Stomach (tissue), 9 donors: Measurements from ENCODE around the gene MGAT4B. TPM values are rescaled to one million over a fixed set of nuclear protein-coding genes. Genes with fewer than 3 reads are reported as not detected.

Experiments used
- DNase-seq, 2 donors: peaks; one replicate each; pipeline versions ENCODE4 v3.0.0 to v3.0.0-alpha.2; 2013 to 2019
- H3K27ac ChIP-seq, 5 donors: fragments of 200-600 bp in 4 of 5; sonication (generic) in 4 of 5; one replicate each; pipeline ENCODE4 v1.5.1; 2013 to 2019; ENCODE audit warnings: mild to moderate bottlenecking in 1 of 5, moderate library complexity in 1 of 5
- H3K27me3 ChIP-seq, 3 donors: fragments of 200-600 bp; sonication (generic); one replicate each; pipeline ENCODE4 v1.5.1; 2017 to 2019; ENCODE audit warnings: mixed run types in 1 of 3
- H3K36me3 ChIP-seq, 4 donors: fragments of 200-600 bp; sonication (generic); 1 replicate in 3 of 4; 2 replicates in 1 of 4; pipeline ENCODE4 v1.5.1; 2016 to 2019
- H3K4me1 ChIP-seq, 4 donors: fragments of 200-600 bp; sonication (generic); one replicate each; pipeline ENCODE4 v1.5.1; 2016 to 2019
- H3K4me3 ChIP-seq, 4 donors: fragments of 200-600 bp; sonication (generic) in 3 of 4; one replicate each; pipeline ENCODE4 v1.5.1; 2016 to 2019; ENCODE audit warnings: mild to moderate bottlenecking in 1 of 4
- H3K9me3 ChIP-seq, 4 donors: fragments of 200-600 bp; sonication (generic); one replicate each; pipeline ENCODE4 v1.5.1; 2016 to 2019
- EP300 ChIP-seq: sonication (generic); formaldehyde crosslinking; IDR thresholded peaks from one replicate; pipeline ENCODE4 v1.6.1; 2017; ENCODE audit warnings: antibody characterized with exemption
- POLR2A ChIP-seq, 4 donors: fragments of 450-650 bp; IDR thresholded peaks; one replicate each; pipeline ENCODE4 v1.6.1; 2016; ENCODE audit warnings: antibody characterized with exemption in 4 of 4, control low read depth in 2 of 4, mild to moderate bottlenecking in 1 of 4, moderate library complexity in 1 of 4
- POLR2AphosphoS5 ChIP-seq, 3 donors: sonication (generic); formaldehyde crosslinking; IDR thresholded peaks; one replicate each; pipeline ENCODE4 v1.6.1; 2016; ENCODE audit warnings: antibody characterized with exemption in 3 of 3
- WGBS, 5 donors: extraction: QIAGEN DNeasy Blood & Tissue Kit in 3 of 5; methylation state at CpG; one replicate each; pipeline versions ENCODE4 v1.1.5 to v1.1.7; 2013 to 2018; 5-methylcytosine and 5-hydroxymethylcytosine counted together
- intact Hi-C: fragments of 100-400 bp; cut with DNase I; formaldehyde crosslinking; loops from one replicate; pipeline ENCODE4 v1.15.1; 2023; ENCODE audit warnings: low total_unique reads
- polyA plus RNA-seq, 3 donors: library from polyadenylated mRNA; stranded (reverse); fragments of 200-250 nt; gene quantifications; one replicate each; pipeline ENCODE4 v1.2.3, GENCODE V29; 2013
- total RNA-seq, 5 donors: library from RNA; depleted of rRNA; stranded (reverse); fragments of >200 nt; gene quantifications; one replicate each; pipeline versions ENCODE4 v1.1.0 to v1.2.3, GENCODE V29; 2014 to 2016
- TF ChIP-seq, protein P1 (sequence below), 7 experiments: fragments of 450-650 bp in 4 of 7; fragments of 200-600 bp in 3 of 7; sonication (generic) in 3 of 7; IDR thresholded peaks; one replicate each; pipeline ENCODE4 v1.5.1; 2016 to 2019; ENCODE audit warnings: antibody characterized with exemption in 7 of 7, control low read depth in 2 of 7, mild to moderate bottlenecking in 1 of 7
- donor health status: healthy with polysubstance abuse.
- donor health status: Bipolar disorder and iron deficiency.
- donor health status: healthy.

MGAT4B gene
- total and polyA plus RNA-seq, 8 donors = 85.0 to 617 (median 152) TPM

DNA sequence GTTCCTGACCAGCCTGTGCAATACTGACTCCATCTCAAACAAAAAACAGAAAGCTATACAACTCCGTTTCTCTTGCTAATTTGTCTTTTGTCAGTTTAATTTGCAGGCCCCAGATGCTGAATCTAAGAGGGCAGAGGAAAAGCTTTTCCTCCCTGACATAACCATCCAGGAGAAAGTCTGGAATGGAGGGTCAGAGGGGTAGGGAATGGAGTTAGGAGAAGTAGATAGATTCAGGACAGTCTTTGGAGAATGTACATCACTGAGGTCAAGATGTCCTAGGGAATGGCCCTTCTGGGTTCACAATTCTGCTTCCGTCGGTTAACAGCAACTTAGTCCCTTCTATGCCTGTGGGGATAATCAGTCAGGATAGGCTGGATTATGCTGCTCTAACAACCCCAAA, 7.4 kb upstream of the MGAT4B start:
- DNase-seq = no peak
- peaks cover 26 to 28% (median 27%) of the 10 kb centered on the region in 4 donors for H3K4me1 ChIP-seq
- intact Hi-C loops = no loop called here
- no peak overlapping the region for H3K27ac ChIP-seq
- TF ChIP-seq EP300 (no peak), POLR2A (IDR thresholded peaks at IDR 0.05) (no peak), POLR2AphosphoS5 (IDR thresholded peaks at IDR 0.05) (no peak)
- TF ChIP-seq, protein P1, sequence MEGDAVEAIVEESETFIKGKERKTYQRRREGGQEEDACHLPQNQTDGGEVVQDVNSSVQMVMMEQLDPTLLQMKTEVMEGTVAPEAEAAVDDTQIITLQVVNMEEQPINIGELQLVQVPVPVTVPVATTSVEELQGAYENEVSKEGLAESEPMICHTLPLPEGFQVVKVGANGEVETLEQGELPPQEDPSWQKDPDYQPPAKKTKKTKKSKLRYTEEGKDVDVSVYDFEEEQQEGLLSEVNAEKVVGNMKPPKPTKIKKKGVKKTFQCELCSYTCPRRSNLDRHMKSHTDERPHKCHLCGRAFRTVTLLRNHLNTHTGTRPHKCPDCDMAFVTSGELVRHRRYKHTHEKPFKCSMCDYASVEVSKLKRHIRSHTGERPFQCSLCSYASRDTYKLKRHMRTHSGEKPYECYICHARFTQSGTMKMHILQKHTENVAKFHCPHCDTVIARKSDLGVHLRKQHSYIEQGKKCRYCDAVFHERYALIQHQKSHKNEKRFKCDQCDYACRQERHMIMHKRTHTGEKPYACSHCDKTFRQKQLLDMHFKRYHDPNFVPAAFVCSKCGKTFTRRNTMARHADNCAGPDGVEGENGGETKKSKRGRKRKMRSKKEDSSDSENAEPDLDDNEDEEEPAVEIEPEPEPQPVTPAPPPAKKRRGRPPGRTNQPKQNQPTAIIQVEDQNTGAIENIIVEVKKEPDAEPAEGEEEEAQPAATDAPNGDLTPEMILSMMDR (IDR thresholded peaks at IDR 0.05) = no peak
- WGBS, 5 donors = 76 to 91% (median 86%) methylated on average over 3 of the region's 3 CpGs
- H3K27me3 ChIP-seq = no peaks in the 10 kb centered on the region
- no peaks in the 10 kb centered on the region for H3K9me3 ChIP-seq
- peaks cover 0 to 28% (median 22%) of the 10 kb centered on the region in 4 donors for H3K36me3 ChIP-seq
- H3K4me3 ChIP-seq = no peak overlapping the region

DNA sequence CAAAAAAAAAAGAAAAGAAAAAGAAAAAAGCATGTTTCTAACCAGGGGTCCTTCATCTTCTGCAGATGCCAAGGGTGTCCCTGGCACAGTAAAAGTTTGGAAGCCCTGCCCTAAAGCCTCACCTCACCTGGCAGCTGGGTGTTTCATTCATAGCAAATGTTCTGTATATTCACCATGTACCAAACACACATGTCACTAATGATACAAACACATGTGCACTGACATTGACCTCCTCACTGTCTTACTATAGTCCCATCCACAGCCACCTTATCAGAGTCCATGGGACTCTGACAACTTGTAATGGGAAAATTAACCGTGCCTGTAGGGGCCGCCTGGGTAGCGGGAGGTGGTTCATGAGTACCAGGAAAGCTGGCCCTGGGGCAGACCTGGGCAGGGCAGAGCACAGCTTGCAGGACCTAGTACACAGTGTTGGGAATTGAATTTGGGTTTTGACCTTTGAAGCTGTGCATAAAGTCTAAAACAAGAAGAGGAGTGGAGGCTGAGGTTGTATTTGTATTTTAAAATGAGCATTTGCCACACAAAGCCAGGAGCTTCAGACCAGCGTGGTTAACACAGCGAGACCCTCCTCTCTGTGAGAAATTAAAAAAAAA, 6.4 kb upstream of the MGAT4B start:
- WGBS, 5 donors = 82 to 93% (median 85%) methylated on average over 5 of the region's 5 CpGs
- TF ChIP-seq POLR2AphosphoS5 (IDR thresholded peaks at IDR 0.05) (no peak), POLR2A (IDR thresholded peaks at IDR 0.05) (no peak), EP300 (no peak)
- TF ChIP-seq, protein P1 (IDR thresholded peaks at IDR 0.05) = no peak

DNA sequence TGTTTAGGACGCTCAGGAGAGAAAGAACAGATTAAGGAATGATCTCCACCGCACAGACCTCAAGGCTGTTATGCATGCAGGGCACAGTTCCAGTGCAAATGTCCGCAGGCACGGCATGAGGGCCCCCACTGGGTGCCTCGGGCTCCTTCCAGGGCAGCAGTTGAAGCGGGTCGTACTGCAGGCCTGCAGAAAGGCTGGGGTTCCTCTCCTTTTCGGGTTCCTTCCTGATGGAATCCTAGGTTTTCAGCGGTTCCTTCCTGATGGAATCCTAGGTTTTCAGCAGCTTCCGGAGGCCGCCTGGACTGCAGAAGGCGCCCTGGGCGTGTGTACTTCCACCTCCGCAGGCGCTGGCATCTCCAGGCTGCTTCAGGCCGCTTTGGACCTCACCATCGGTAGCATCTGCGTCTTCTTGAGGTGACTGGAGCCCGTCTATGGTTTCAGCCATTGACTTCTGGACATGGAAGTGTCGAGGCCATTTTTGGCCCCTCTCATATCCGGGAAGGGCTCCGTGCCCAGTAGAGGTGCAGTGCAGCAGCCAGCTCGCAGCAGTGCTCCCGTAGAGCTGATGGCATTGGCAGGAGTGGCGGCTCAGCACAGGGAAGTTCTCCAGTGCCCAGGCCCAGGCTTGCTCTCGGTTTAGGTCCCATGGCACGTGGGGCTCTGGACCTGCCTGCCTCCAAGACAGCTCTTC, 5.6 kb upstream of the MGAT4B start:
- no peaks in the 10 kb centered on the region for H3K9me3 ChIP-seq
- no peak for DNase-seq
- H3K4me3 ChIP-seq = no peak overlapping the region
- 92 to 95% (median 92%) methylated on average over 25 to 27 of the region's 27 CpGs for WGBS, 5 donors
- peaks cover 0 to 28% (median 22%) of the 10 kb centered on the region in 4 donors for H3K36me3 ChIP-seq
- H3K27ac ChIP-seq = no peak overlapping the region
- H3K27me3 ChIP-seq = no peaks in the 10 kb centered on the region
- intact Hi-C loops = no loop called here
- TF ChIP-seq EP300 (no peak), POLR2AphosphoS5 (IDR thresholded peaks at IDR 0.05) (no peak), POLR2A (IDR thresholded peaks at IDR 0.05) (no peak)
- TF ChIP-seq, protein P1 (IDR thresholded peaks at IDR 0.05) = no peak
- peaks cover 19 to 27% (median 25%) of the 10 kb centered on the region in 4 donors for H3K4me1 ChIP-seq

More for the DNA sequence above, 6.4 kb upstream of the MGAT4B start:
- no peak for DNase-seq
- H3K27me3 ChIP-seq = no peaks in the 10 kb centered on the region
- H3K27ac ChIP-seq = no peak overlapping the region
- intact Hi-C loops = no loop called here
- peaks cover 0 to 28% (median 22%) of the 10 kb centered on the region in 4 donors for H3K36me3 ChIP-seq
- H3K4me3 ChIP-seq = no peak overlapping the region
- no peaks in the 10 kb centered on the region for H3K9me3 ChIP-seq
- H3K4me1 ChIP-seq = peaks cover 17 to 27% (median 25%) of the 10 kb centered on the region in 4 donors

DNA sequence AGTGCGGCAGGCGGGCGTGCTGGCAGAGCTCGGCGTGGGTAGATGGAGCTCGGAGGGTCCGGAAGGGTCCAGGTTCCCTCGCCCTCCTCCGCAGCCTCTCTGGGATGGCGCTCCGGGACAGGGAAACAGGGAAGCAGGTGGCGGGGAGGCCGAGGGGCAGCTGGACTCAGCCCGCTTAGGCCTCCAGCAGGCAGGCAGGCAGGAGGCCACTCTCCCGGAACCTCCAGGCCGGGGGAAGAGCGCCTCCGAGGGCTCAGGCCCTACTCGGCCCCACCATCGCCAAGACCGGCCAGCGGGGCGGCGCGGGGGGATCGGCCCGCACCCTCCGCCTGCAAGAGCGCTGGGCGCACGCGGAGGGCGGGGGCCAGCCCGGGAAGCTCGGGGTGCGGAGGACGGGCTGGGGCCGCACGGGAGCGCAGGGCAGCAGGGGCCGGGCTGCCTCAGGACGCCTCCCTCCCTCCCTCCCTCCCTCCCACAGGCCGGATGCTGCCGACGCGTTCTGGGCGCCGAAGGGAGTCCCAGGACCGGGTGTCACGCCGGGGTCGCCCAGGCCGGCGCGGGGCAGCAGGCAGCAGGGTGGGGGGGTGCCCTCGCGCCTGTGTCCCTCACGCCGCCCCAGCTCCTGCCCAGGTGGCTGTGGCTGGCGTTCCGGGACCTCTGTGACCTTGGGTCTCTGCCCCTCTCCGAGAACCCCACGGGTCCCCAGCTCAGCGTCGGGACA, 977 bp downstream of the MGAT4B start:
- Histone ChIP-seq H3K4me1 (peaks cover 54 to 65% (median 63%) of the 10 kb centered on the region in 4 donors), H3K27me3 (no peaks in the 10 kb centered on the region), H3K36me3 (peaks cover 9 to 18% (median 13%) of the 10 kb centered on the region in 4 donors), H3K27ac (peak overlapping the region; percentile 94 to 99 (median 95)), H3K9me3 (no peaks in the 10 kb centered on the region), H3K4me3 (peak overlapping the region; percentile 78 to 96 (median 92))
- peak in 1 of 2 donors; percentile 86 for DNase-seq
- intact Hi-C loops = no loop called here
- WGBS, 5 donors = 3 to 27% (median 8%) methylated on average over 9 to 64 of the region's 65 CpGs
- TF ChIP-seq, protein P1 (IDR thresholded peaks at IDR 0.05) = no peak
- TF ChIP-seq EP300 (no peak), POLR2A (IDR thresholded peaks at IDR 0.05) (no peak), POLR2AphosphoS5 (IDR thresholded peaks at IDR 0.05) (no peak)
